Fibroblast of skin of right quadriceps (primary cell): ENCODE measurements around the gene FCHO1.

Experiments
- DNase-seq: peaks from one replicate; pipeline ENCODE4 v3.0.0-alpha.2; 2013

Gene FCHO1

GRCh38 chr19:17832443-17833208, 81.3 kb downstream of the FCHO1 start:
- no peak for DNase-seq

GRCh38 chr19:17834350-17835181, 83.3 kb downstream of the FCHO1 start:
- DNase-seq, result no peak

GRCh38 chr19:17835182-17836006, 84.1 kb downstream of the FCHO1 start:
- no peak for DNase-seq

- no peak for DNase-seq
Observed at GRCh38 chr19:17836530-17836929, 85.3 kb downstream of the FCHO1 start.

- DNase-seq, result no peak
Observed at GRCh38 chr19:17837972-17838371, 86.7 kb downstream of the FCHO1 start.
